H1 (cell line): ENCODE results near the gene ARHGEF25. TPM values are rescaled to one million over a fixed set of nuclear protein-coding genes. Genes with fewer than 3 reads are reported as not detected.
"Not testable (repeated sequence)": the region's sequence is repeated elsewhere in the genome, so short reads cannot be mapped to it uniquely, and the experiment has no call there.

ENCODE experiments used
- CTCF ChIA-PET: fragments of 300-600 bp; sonication (Branson Sonifier 250); formaldehyde crosslinking; loops from one replicate; lab custom pipeline; 2021; ENCODE audit not compliant: partially characterized antibody; lab: Charles Lee
- POLR2A ChIA-PET: fragments of 300-600 bp; sonication (Branson Sonifier 250); formaldehyde crosslinking; loops from one replicate; lab custom pipeline; 2021; ENCODE audit warnings: inconsistent platforms; ENCODE audit not compliant: partially characterized antibody; lab: Charles Lee
- DNase-seq, 2 experiments: peaks; one replicate each; pipeline versions ENCODE4 v3.0.0 to v3.0.0-alpha.2; 2010 to 2022; ENCODE audit warnings: low spot score in 2 of 2, low read depth in 1 of 2, mixed read lengths in 1 of 2
- FAIRE-seq: peaks from 2 replicates; lab custom pipeline; 2011; peaks lifted over from hg19 to GRCh38; lab: Jason Lieb, UNC
- H2AFZ ChIP-seq: 2 replicates; pipeline ENCODE4 v1.8.1; 2012; ENCODE audit warnings: low read length, inconsistent platforms
- H2AK5ac ChIP-seq: 2 replicates; pipeline ENCODE4 v1.6.1; 2013; ENCODE audit warnings: low read depth, low read length
- H2BK120ac ChIP-seq: replicated peaks from 2 replicates; pipeline ENCODE3; 2013; ENCODE audit warnings: low read depth, low read length, inconsistent platforms
- H2BK12ac ChIP-seq: 2 replicates; pipeline ENCODE4 v1.6.1; 2013; ENCODE audit warnings: low read depth, low read length
- H2BK15ac ChIP-seq: 2 replicates; pipeline ENCODE4 v1.6.1; 2013; ENCODE audit warnings: low read length
- H2BK20ac ChIP-seq: 2 replicates; pipeline ENCODE4 v1.6.1; 2013; ENCODE audit warnings: low read length
- H2BK5ac ChIP-seq: 2 replicates; pipeline ENCODE4 v1.6.1; 2013; ENCODE audit warnings: low read depth, low read length
- H3K14ac ChIP-seq: 2 replicates; pipeline ENCODE4 v1.6.1; 2013; ENCODE audit warnings: inconsistent platforms; ENCODE audit not compliant: insufficient read length
- H3K18ac ChIP-seq: 2 replicates; pipeline ENCODE4 v1.6.1; 2013; ENCODE audit warnings: low read length; ENCODE audit errors: extremely low read depth
- H3K23ac ChIP-seq: 2 replicates; pipeline ENCODE4 v1.6.1; 2013; ENCODE audit warnings: inconsistent platforms; ENCODE audit not compliant: insufficient read length
- H3K23me2 ChIP-seq: 2 replicates; pipeline ENCODE4 v1.6.1; 2013; ENCODE audit warnings: low read depth, low read length
- H3K27ac ChIP-seq: 2 replicates; pipeline ENCODE4 v1.6.1; 2011; ENCODE audit warnings: low read depth, low read length, inconsistent platforms
- H3K27me3 ChIP-seq, 4 experiments: replicated peaks in 1 of 4; 1 replicate in 1 of 4; 2 replicates in 3 of 4; pipeline versions ENCODE4 v1.6.1 to v1.8.1; 2011 to 2013; ENCODE audit warnings: low read length in 3 of 4, mild to moderate bottlenecking in 3 of 4, inconsistent platforms in 2 of 4, mixed read lengths in 2 of 4, moderate library complexity in 1 of 4; ENCODE audit not compliant: control insufficient read depth in 3 of 4, insufficient read depth in 3 of 4; ENCODE audit errors: extremely low read depth in 1 of 4
- H3K36me3 ChIP-seq, 4 experiments: 2 replicates each; pipeline versions ENCODE4 v1.6.1 to v1.8.1; 2011 to 2013; ENCODE audit warnings: mild to moderate bottlenecking in 4 of 4, low read length in 3 of 4, moderate library complexity in 2 of 4, control low read depth in 1 of 4, inconsistent platforms in 1 of 4; ENCODE audit not compliant: insufficient read depth in 4 of 4, control insufficient read depth in 2 of 4
- H3K4ac ChIP-seq: replicated peaks from 2 replicates; pipeline ENCODE3; 2013; ENCODE audit warnings: low read length, low read depth, mixed read lengths, inconsistent platforms; ENCODE audit not compliant: insufficient read length
- H3K4me1 ChIP-seq, 4 experiments: replicated peaks in 1 of 4; 1 replicate in 1 of 4; 2 replicates in 3 of 4; pipeline versions ENCODE4 v1.6.1 to v1.8.1; 2011 to 2013; ENCODE audit warnings: low read length in 3 of 4, inconsistent platforms in 2 of 4, mixed read lengths in 1 of 4; ENCODE audit not compliant: insufficient read depth in 4 of 4, control insufficient read depth in 3 of 4
- H3K4me2 ChIP-seq, 2 experiments: 2 replicates each; pipeline versions ENCODE4 v1.6.1 to v1.8.1; 2011 to 2013; ENCODE audit warnings: low read depth in 2 of 2, low read length in 2 of 2, control low read depth in 1 of 2, inconsistent platforms in 1 of 2, mild to moderate bottlenecking in 1 of 2; ENCODE audit not compliant: insufficient read depth in 1 of 2
- H3K4me3 ChIP-seq, 4 experiments: fragments of 200-600, 300-600 bp in 1 of 4; sonication (generic), shearing (Covaris generic), sonication (Bioruptor Twin) in 1 of 4; 2 replicates each; pipeline versions ENCODE4 v1.5.1 to v1.8.1; 2011 to 2016; ENCODE audit warnings: low read length in 4 of 4, low read depth in 3 of 4, control low read depth in 2 of 4, inconsistent platforms in 2 of 4, mild to moderate bottlenecking in 2 of 4, mixed read lengths in 1 of 4, moderate library complexity in 1 of 4; ENCODE audit not compliant: insufficient read depth in 2 of 4; ENCODE audit errors: extremely low read depth in 1 of 4
- H3K56ac ChIP-seq: replicated peaks from 2 replicates; pipeline ENCODE3; 2013; ENCODE audit warnings: low read depth, mild to moderate bottlenecking, mixed read lengths, low read length, inconsistent platforms; ENCODE audit not compliant: insufficient read length
- H3K79me1 ChIP-seq: 2 replicates; pipeline ENCODE4 v1.6.1; 2013; ENCODE audit warnings: low read depth, low read length, control low read depth
- H3K79me2 ChIP-seq, 2 experiments: 2 replicates each; pipeline versions ENCODE4 v1.6.1 to v1.8.1; 2012 to 2013; ENCODE audit warnings: low read length in 2 of 2, mild to moderate bottlenecking in 2 of 2, inconsistent platforms in 1 of 2; ENCODE audit not compliant: insufficient read depth in 2 of 2, control insufficient read depth in 1 of 2
- H3K9ac ChIP-seq, 4 experiments: replicated peaks in 1 of 4; 1 replicate in 1 of 4; 2 replicates in 3 of 4; pipeline versions ENCODE4 v1.6.1 to v1.8.1; 2011 to 2013; ENCODE audit warnings: low read depth in 3 of 4, low read length in 3 of 4, control low read depth in 2 of 4, mild to moderate bottlenecking in 2 of 4, moderate library complexity in 2 of 4, inconsistent platforms in 1 of 4; ENCODE audit errors: extremely low read depth in 1 of 4
- H3K9me3 ChIP-seq, 2 experiments: 2 replicates each; pipeline versions ENCODE4 v1.6.1 to v1.8.1; 2012 to 2013; ENCODE audit warnings: mild to moderate bottlenecking in 2 of 2, moderate library complexity in 2 of 2, control low read depth in 1 of 2, inconsistent platforms in 1 of 2, low read depth in 1 of 2, low read length in 1 of 2, mixed read lengths in 1 of 2; ENCODE audit not compliant: insufficient read depth in 2 of 2
- H4K20me1 ChIP-seq, 2 experiments: replicated peaks in 1 of 2; 2 replicates each; pipeline versions ENCODE3 to v1.8.1; 2011 to 2013; ENCODE audit warnings: inconsistent platforms in 2 of 2, low read length in 2 of 2, mild to moderate bottlenecking in 1 of 2; ENCODE audit not compliant: insufficient read depth in 2 of 2, control insufficient read depth in 1 of 2
- H4K5ac ChIP-seq: 2 replicates; pipeline ENCODE4 v1.6.1; 2013; ENCODE audit warnings: low read length, low read depth, mixed read lengths, inconsistent platforms; ENCODE audit not compliant: insufficient read length
- H4K8ac ChIP-seq: 2 replicates; pipeline ENCODE4 v1.8.0; 2013; ENCODE audit warnings: mild to moderate bottlenecking, moderate library complexity, low read length, inconsistent platforms; ENCODE audit not compliant: insufficient read depth; ENCODE audit errors: extremely low read depth
- H4K91ac ChIP-seq: replicated peaks from 2 replicates; pipeline ENCODE3; 2013; ENCODE audit warnings: low read length, mixed read lengths, inconsistent platforms; ENCODE audit not compliant: insufficient read length
- EP300 ChIP-seq, 2 experiments: IDR thresholded peaks; 1 replicate in 1 of 2; 2 replicates in 1 of 2; pipeline ENCODE4 v1.6.1; 2011 to 2012; ENCODE audit warnings: low read depth in 2 of 2, low read length in 2 of 2, mild to moderate bottlenecking in 2 of 2, borderline replicate concordance in 1 of 2, inconsistent platforms in 1 of 2, moderate library complexity in 1 of 2
- GABPA ChIP-seq: IDR thresholded peaks from 2 replicates; pipeline ENCODE4 v1.6.1; 2011; ENCODE audit warnings: mild to moderate bottlenecking, low read length, moderate library complexity, borderline replicate concordance; ENCODE audit not compliant: insufficient read depth
- HDAC6 ChIP-seq: IDR thresholded peaks from one replicate; pipeline ENCODE4 v1.7.1; 2012; ENCODE audit warnings: low read depth, mild to moderate bottlenecking, inconsistent platforms, low read length, moderate library complexity
- NANOG ChIP-seq: IDR thresholded peaks from 2 replicates; pipeline ENCODE4 v1.6.1; 2011; ENCODE audit warnings: low read length, low read depth, mild to moderate bottlenecking, inconsistent platforms; ENCODE audit not compliant: insufficient read depth, poor library complexity, severe bottlenecking
- RFX5 ChIP-seq: IDR thresholded peaks from 2 replicates; pipeline ENCODE4 v1.6.1; 2011; ENCODE audit warnings: low read depth, low read length, improper control_type of control experiment, borderline replicate concordance
- RXRA ChIP-seq: IDR thresholded peaks from 2 replicates; pipeline ENCODE4 v1.6.1; 2011; ENCODE audit warnings: low read depth, mild to moderate bottlenecking, low read length, moderate library complexity; ENCODE audit not compliant: insufficient read depth
- SIN3A ChIP-seq, 2 experiments: IDR thresholded peaks in 1 of 2; conservative IDR thresholded peaks in 1 of 2; 2 replicates each; pipeline ENCODE4 v1.6.1; 2011 to 2012; ENCODE audit warnings: low read length in 2 of 2, improper control_type of control experiment in 1 of 2, low read depth in 1 of 2, mild to moderate bottlenecking in 1 of 2
- WGBS, 2 experiments: shearing (Covaris generic) in 1 of 2; methylation state at CpG; one replicate each; pipeline versions ENCODE4 v1.1.6 to v1.1.7; 2013 to 2015; ENCODE audit warnings: low lambda C conversion rate in 2 of 2, mixed read lengths in 2 of 2, inconsistent platforms in 1 of 2, low coverage in 1 of 2, missing lambda C conversion rate in 1 of 2; ENCODE audit not compliant: insufficient replicate concordance in 2 of 2, insufficient coverage in 1 of 2, insufficient read length in 1 of 2; ENCODE audit errors: extremely low coverage in 1 of 2, missing lambda C conversion rate in 1 of 2; 5-methylcytosine and 5-hydroxymethylcytosine counted together
- polyA plus RNA-seq, 7 experiments: library from polyadenylated mRNA; depleted of rRNA in 3 of 7; stranded (reverse) in 5 of 7; unstranded in 2 of 7; fragments of >200 nt in 5 of 7; fragments of 200-250 nt in 2 of 7; gene quantifications; 1 replicate in 5 of 7; 2 replicates in 1 of 7; 4 replicates in 1 of 7; pipeline versions ENCODE4 v1.2.1 to v1.2.3, GENCODE V29; 2011 to 2013; ENCODE audit warnings: missing spikeins in 2 of 7, mixed read lengths in 2 of 7
- total RNA-seq: library from RNA; stranded (reverse); fragmentation: NEBNext Ultra II Directional; extraction: Animal tissue kit (Norgen Biotek cat#: 25700); gene quantifications from 2 replicates; pipeline ENCODE4 v1.2.1, GENCODE V29; 2021
- TF ChIP-seq, protein P1 (sequence below): IDR thresholded peaks from 2 replicates; pipeline ENCODE4 v1.6.1; 2011; ENCODE audit warnings: low read depth, mild to moderate bottlenecking, low read length; ENCODE audit not compliant: insufficient read depth

Gene ARHGEF25
- total and polyA plus RNA-seq, 2 of the 8 experiments (the other 6 are each of a cell fraction or from before 2014, with no cell fraction given): 5.9 to 8.8 TPM

DNA sequence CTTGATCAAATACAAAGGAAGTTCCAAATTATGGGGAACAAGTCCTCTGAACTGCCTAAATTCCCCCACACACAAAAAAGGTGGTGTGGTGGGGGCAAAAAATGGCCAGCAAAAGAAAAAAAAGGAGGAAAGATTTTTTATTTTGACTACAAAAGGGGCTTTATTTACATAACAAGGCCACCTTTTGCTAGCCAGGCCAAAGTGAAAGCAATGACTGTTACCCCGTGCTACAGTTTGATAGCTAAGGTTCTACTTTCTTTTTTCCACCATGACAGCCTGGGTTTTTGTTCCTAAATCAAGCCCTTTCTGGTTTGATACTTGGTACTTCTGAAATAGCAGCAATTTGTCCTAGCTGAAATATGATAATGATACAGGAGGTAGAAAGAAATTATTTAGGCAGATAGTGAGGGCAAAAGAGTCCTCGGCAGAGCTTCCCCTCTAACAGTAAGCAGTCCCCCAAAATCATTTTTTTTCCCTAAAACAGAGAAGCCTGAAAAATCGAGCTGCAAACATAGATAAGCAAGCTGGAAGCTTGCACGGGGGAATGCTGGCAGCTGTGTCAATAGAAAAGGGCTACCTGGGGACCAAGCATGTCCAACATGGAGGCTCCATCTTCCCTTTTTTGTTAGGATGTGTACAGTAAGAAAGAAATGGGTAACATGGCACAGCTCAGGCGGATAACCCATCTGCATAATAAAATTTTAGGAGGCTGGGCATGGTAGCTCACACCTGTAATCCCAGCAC is 30.6 kb downstream of the ARHGEF25 start (continued):
- TF ChIP-seq GABPA: no peak
- no peak for TF ChIP-seq EP300 (IDR thresholded peaks at IDR 0.05; ENCODE audit: borderline replicate concordance in 1 of 2, low read depth in 2 of 2, low read length in 2 of 2)
- TF ChIP-seq RFX5: no peak
- TF ChIP-seq, protein P1, sequence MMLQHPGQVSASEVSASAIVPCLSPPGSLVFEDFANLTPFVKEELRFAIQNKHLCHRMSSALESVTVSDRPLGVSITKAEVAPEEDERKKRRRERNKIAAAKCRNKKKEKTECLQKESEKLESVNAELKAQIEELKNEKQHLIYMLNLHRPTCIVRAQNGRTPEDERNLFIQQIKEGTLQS: no peak
- no peak for TF ChIP-seq NANOG
- no peak for TF ChIP-seq HDAC6
- TF ChIP-seq SIN3A (conservative IDR thresholded peaks at IDR 0.05 in 1 of 2, IDR thresholded peaks at IDR 0.05 in 1 of 2; ENCODE audit: low read depth in 1 of 2, low read length in 2 of 2): no peak
- TF ChIP-seq RXRA: no peak

DNA sequence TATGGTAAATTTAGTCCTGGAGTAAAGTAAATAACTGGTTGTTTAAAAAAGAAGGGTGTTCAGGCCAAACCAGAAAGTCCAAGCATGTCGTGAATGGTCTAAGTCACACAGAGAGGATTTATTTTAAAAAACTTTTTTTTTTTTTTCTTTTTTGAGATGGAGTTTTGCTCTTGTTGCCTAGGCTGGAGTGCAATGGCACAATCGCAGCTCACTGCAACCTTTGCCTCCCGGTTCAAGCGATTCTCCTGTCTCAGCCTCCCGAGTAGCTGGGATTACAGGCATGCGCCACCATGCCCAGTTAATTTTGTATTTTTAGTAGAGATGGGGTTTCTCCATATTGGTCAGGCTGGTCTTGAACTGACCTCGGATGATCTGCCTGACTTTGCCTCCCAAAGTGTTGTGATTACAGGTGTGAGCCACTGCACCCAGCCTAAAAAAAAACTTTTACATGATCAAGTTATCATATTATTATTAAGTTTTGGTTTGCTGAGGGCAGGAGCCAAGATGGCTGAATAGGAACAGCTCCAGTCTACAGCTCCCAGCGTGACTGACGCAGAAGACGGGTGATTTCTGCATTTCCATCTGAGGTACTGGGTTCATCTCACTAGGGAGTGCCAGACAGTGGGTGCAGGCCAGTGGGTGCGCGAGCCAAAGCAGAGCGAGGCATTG is 34.9 kb downstream of the ARHGEF25 start:
- H3K27me3 ChIP-seq, H3K79me1 ChIP-seq, H3K27ac ChIP-seq, H4K91ac ChIP-seq, H2BK20ac ChIP-seq, DNase-seq, H2AFZ ChIP-seq, H3K79me2 ChIP-seq, H3K14ac ChIP-seq, H3K4ac ChIP-seq, POLR2A ChIA-PET, H3K4me2 ChIP-seq, H3K56ac ChIP-seq, H4K5ac ChIP-seq, H3K4me3 ChIP-seq, H3K23ac ChIP-seq, H4K8ac ChIP-seq, H3K9ac ChIP-seq, H3K18ac ChIP-seq, H3K4me1 ChIP-seq, H4K20me1 ChIP-seq, H2AK5ac ChIP-seq, H2BK15ac ChIP-seq, H2BK120ac ChIP-seq, FAIRE-seq, H3K23me2 ChIP-seq, H3K36me3 ChIP-seq, H2BK5ac ChIP-seq, H2BK12ac ChIP-seq: not testable (repeated sequence)
- 60% methylated on average over 13 of the region's 13 CpGs; no CpG with 5 or more reads in 1 of the 2 experiments for WGBS, 2 experiments
- CTCF ChIA-PET: interaction anchor here (0.6 to 0.7 kb wide), 2 partner anchors 37 to 47 kb away, joined by 3 read pairs; no protein-coding TSS in a partner anchor
- peaks cover 14 to 20% of the 10 kb centered on the region in 2 experiments; a peak in 3 of 4 replicates for H3K9me3 ChIP-seq
